DMS114 treated with DMSO at 0.1 percent for 48 hours (cell line): ENCODE results near the gene SHISA6.
"Not testable (repeated sequence)": the region's sequence is repeated elsewhere in the genome, so short reads cannot be mapped to it uniquely, and the experiment has no call there.

Experiments used
- DNase-seq: peaks from one replicate; lab custom pipeline; 2025; ENCODE audit not compliant: unreplicated experiment; lab: John Stamatoyannopoulos, UW

SHISA6 gene

DNA sequence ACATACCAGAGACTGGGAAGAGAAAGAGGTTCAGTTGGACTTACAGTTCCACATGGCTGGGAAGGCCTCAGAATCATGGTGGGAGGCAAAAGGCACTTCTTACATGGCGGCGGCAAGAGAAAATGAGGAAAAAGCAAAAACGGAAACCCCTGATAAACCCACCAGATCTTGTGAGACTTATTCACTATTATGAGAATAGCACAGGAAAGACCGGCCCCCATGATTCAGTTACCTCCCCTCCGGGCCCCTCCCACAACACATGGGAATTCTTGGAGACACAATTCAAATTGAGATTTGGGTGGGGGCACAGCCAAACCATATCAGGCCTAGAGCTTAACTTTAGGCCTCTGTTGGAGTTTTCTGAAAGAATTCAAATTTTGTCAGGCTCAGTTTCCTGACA, 60.9 kb downstream of the SHISA6 start:
- not testable (repeated sequence) for DNase-seq

- DNase-seq = no peak
Observed at GRCh38 chr17:11302401-11303186, 61.6 kb downstream of the SHISA6 start.

GRCh38 chr17:11303773-11304394, 62.9 kb downstream of the SHISA6 start:
- DNase-seq = no peak

DNA sequence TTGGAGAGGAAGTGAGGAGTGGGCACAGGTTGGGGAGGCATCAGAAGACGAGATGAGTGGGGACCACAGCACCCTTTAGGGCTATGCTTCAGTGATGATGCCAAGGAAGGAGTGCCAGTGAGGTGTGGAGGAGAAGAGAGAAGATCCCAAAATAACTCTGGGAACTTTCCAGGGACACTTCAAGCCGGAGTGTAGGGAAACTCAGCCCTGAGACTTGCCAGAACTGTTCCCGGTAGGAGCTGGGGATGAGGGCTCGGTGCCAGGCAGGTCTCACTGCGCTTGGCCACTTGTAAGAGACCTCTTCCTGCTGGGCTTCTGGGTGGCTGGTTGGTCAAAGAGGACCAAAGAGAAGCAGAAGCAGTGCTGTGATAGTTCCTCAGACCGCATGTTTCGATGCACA, 63.6 kb downstream of the SHISA6 start:
- DNase-seq = no peak

- DNase-seq = no peak
Observed at GRCh38 chr17:11305524-11305923, 64.5 kb downstream of the SHISA6 start.

- DNase-seq = no peak
Observed at GRCh38 chr17:11308531-11308930, 67.5 kb downstream of the SHISA6 start.

GRCh38 chr17:11309033-11309432, 68.0 kb downstream of the SHISA6 start:
- DNase-seq = no peak

DNA sequence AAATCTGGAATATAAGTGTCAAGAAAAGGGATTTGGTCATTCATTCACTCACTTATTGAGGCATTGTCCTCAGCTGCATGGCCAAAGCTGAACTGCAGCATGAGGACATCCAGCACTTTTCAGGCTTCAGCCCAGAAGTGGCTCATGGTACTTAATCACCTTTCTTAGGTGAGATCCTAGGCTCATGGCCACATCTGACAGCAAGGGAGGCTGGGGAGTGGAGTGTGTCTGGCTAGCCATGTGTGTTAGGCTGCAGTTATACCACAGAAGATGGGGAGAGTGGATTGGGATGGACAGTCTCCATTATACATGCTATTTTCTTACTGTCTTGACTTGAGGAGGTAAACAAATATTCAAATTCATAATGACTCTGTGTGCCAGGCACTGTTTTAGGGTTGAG, 68.8 kb downstream of the SHISA6 start:
- no peak for DNase-seq

- DNase-seq = not testable (repeated sequence)
Observed at GRCh38 chr17:11316451-11316850, 75.4 kb downstream of the SHISA6 start.

- DNase-seq = no peak
Observed at GRCh38 chr17:11318207-11318606, 77.2 kb downstream of the SHISA6 start.

DNA sequence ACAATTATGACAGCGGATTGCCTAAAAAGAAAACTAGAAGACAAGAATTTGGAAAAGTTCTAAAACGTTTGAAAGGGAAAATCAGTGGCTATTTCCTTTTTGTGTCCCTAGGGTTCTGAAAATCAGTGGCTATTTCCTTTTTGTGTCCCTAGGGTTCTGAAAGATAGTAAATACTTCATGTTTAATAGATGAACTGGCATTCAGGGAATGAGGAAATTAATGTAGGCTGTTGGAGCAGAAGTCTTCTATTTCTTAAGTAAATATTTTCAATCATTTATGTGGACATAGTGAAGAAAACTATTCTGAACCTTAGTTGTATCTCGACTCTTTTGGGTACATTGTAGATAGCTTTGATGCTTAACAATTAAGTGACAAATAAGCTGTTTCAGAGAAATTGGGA, 78.9 kb downstream of the SHISA6 start:
- DNase-seq = no peak

- no peak for DNase-seq
Observed at GRCh38 chr17:11324021-11324420, 83.0 kb downstream of the SHISA6 start.

DNA sequence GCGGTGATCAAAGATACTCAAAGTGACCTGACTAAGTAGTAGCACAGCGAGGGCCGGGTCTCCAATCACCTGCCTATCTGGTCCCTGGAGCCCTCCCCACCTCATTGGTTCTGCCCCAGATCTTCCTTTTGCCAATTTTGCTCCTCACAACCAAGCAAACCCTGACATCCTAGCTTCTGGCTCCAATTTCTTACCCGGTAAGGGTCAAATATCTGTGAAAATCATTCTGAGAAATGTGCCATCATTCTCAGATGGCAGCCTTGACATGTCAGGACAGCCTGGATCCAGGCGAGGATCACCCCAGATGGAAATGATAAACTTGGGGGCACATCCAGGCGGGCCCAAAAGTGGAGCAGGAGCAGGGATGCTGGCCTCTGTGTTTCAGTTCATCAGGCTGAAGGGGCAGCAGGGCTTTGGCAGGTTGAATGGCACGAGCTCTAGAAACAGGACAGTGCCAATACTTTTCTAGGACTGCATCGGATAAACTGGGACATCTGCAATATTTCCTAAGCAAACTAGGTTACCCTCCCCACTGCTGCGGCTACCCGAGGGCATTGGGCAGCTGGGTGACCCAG, 83.9 kb downstream of the SHISA6 start:
- DNase-seq = no peak

DNA sequence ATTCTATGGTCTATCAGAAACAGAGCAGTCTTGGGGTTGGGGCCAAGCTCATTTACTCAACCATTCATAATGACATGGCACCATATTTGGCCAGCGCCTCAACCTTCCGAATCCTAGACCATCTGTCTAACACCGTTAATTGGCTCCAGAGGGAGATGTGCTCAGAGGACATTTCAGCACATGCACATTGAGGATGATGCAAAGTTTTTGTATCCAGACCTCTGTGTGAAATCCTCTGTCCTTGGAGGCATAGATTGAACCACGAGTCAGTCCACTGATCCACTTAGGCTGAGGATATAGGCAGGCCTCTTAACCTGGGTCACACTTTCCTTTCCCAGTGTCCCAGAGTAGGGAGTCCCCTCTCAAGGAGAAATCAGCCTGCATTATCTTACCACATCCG, 85.5 kb downstream of the SHISA6 start:
- no peak for DNase-seq

DNA sequence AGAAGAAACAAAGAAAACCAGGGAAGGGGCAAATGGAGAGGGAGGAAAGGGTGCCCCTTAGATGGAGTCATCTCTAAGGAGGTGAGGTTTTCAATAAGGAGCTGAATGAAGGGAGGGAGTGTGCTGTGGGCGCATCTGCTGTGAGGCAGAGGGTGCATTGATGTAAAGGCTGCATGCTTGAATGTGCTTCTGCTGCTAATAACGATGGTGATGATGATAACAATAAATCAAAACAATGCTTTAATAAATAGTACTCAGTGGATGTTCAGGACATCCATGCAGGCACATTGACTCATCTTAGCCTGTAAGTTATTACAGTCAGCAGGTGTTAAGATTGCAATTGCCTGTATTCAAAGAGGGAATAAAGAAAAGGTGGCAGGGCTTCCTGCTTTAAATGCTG, 87.8 kb downstream of the SHISA6 start:
- no peak for DNase-seq

DNA sequence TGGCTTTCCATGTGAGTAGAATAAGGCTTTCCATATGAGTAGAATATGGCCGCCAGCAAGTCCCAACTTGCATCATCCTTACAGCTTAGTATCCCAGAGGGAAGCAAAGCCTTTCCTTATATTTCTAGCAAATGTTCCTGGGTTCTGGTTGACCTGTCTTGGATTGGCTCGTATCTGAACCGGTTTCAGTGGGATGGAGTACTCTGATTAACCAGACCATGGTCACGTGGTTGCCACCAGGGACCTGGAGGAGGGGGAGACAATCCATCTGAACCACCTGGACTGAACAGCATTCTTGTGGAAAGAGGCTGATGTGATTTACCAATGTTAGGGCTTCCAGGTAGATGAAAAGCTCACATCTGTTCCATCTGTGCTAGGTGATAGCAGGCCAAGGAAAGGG, 89.0 kb downstream of the SHISA6 start:
- DNase-seq = no peak

DNA sequence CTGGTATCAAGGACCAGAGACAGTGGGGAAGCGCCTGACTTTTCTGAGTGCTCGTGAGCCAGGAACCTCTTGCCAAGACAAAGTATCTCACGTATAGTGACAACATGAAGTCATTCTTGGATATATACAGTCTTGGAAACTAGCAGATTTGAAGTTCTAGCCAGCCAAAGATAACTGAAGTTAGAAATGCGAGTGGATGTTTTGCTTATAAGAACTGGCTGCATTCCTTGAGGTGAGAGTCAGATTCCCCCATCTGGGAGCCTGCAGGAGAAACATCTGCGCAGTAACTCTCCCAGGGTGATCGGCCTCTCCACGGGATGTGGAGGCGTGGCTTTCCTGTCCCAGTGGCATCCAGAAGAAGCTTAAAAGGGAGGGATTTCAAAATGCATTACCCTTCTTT, 89.8 kb downstream of the SHISA6 start:
- no peak for DNase-seq

DNA sequence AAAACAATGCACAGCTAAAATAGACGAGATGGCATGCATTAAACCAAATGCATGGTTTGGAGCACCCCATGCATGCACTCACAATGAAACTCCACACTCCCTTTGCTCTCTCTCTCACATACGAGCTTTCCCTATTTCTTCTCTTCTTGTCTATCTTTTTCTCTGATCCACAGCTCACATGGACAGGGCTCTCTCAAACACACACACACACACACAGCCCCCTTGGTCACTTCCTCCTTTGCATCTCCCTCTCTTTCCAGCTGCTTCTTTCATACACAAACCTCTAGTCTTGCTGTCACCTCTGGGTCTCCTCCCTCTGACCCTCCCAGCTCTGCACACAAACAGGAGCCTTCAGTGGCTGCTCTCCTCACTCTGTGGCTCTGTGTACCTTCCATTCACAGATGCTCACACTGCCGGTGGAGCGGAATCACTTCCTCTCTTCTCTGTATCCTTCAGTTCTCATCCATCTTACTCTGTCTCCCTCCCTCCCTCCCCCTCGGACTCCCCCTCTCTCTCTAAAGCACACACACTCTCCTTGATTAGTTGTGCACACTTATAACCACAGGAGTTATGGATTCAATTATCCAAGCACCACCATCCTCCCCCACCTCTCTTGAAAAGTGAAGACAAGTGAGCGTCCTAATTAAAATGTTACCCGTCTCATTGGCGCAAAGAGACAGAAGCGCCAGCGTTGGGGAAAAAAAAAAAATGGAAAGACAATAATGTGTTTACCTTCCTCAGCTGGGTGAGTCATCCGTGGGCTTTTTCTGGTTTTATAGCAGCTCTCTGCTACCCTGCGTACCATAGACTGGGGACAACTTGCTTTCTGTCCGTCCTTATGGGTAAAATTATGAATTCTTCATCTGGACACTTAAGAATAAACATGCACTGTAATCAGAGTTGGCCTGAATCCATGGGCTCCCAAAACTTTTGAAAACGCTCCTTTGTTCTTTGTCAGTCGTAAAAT, 90.8 kb downstream of the SHISA6 start:
- DNase-seq = no peak

DNA sequence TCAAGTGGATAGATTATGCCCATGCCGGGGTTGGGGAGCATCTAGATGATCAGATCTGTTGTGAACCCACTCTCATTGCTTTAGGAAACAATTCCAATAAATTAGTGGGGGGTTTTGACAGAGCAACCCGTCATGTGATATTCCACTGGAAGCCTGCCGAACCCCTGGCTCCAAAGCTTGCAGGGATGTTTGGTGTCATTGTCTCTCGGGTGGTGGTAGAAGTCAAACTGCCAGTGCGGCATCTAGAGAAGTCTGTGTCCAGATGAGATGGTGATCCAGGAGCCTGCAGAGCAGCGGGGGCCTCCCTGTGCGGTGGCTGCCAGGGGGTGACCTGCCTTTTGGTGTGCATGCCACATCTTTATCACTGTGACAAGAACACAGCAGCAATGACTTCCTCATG, 91.7 kb downstream of the SHISA6 start:
- DNase-seq = no peak

- DNase-seq = no peak
Observed at GRCh38 chr17:11334493-11334892, 93.5 kb downstream of the SHISA6 start.

- no peak for DNase-seq
Observed at GRCh38 chr17:11336290-11336689, 95.3 kb downstream of the SHISA6 start.
